Pancreas (tissue), 10 donors: ENCODE data around the gene PLRG1. TPM values are rescaled to one million over a fixed set of nuclear protein-coding genes. Genes with fewer than 3 reads are reported as not detected.
A peak's percentile ranks its signal among the peaks of the same experiment; 100 is the strongest.

Experiments
- ATAC-seq, 4 donors: fragments of 200-7000 bp; cut with Tn5 transposase; one replicate each; pipeline versions ENCODE4 v1.8.0 to v1.9.1; 2020; ENCODE audit warnings: mild to moderate bottlenecking in 4 of 4, moderate library complexity in 4 of 4
- DNase-seq, 6 donors: peaks; one replicate each; pipeline ENCODE4 v3.0.0-alpha.2; 2020
- FAIRE-seq: peaks from 2 replicates; lab custom pipeline; 2012; peaks lifted over from hg19 to GRCh38; lab: Jason Lieb, UNC
- H3K27ac ChIP-seq, 4 donors: fragments of 200-600 bp; sonication (generic); 1 replicate in 3 of 4; 2 replicates in 1 of 4; pipeline versions ENCODE4 v1.5.0 to v1.8.0; 2020
- H3K27me3 ChIP-seq, 4 donors: fragments of 200-600 bp; one replicate each; pipeline ENCODE4 v1.8.0; 2021
- H3K36me3 ChIP-seq, 3 donors: fragments of 200-600 bp; sonication (generic) in 1 of 3; one replicate each; pipeline versions ENCODE4 v1.5.0 to v1.8.0; 2020 to 2021
- H3K4me1 ChIP-seq, 3 donors: fragments of 200-600 bp; one replicate each; pipeline ENCODE4 v1.8.0; 2021
- H3K4me3 ChIP-seq, 4 donors: fragments of 200-600 bp; sonication (generic) in 2 of 4; one replicate each; pipeline versions ENCODE4 v1.5.0 to v1.8.0; 2020 to 2021
- H3K9me3 ChIP-seq, 4 donors: fragments of 200-600 bp; one replicate each; pipeline ENCODE4 v1.8.0; 2021
- CTCF ChIP-seq, 4 donors: fragments of 200-600 bp; sonication (generic) in 3 of 4; IDR thresholded peaks; one replicate each; pipeline versions ENCODE4 v1.5.0 to v1.8.0; 2021; ENCODE audit warnings: antibody characterized with exemption in 4 of 4
- WGBS, 2 donors: extraction: QIAGEN DNeasy Blood & Tissue Kit; methylation state at CpG; one replicate each; pipeline ENCODE4 v1.1.7; 2013; 5-methylcytosine and 5-hydroxymethylcytosine counted together
- intact Hi-C, 3 donors: fragments of 100-400 bp; cut with DNase I; formaldehyde crosslinking; loops; one replicate each; pipeline versions ENCODE4 v1.11.1 to v1.14.2; 2022
- polyA plus RNA-seq, 2 donors: library from polyadenylated mRNA; stranded (reverse); fragments of 200-250 nt; gene quantifications; one replicate each; pipeline ENCODE4 v1.2.3, GENCODE V29; 2013
- total RNA-seq, 6 donors: library from RNA; stranded (reverse); fragmentation: NEBNext Ultra II Directional in 4 of 6; extraction: Animal tissue kit (Norgen Biotek cat#: 25700) in 4 of 6; gene quantifications; one replicate each; pipeline versions ENCODE4 v1.2.1 to v1.2.4, GENCODE V29; 2021 to 2023
- donor health status: healthy with polysubstance abuse.
- donor health status: DM: no; HTN: no; CAD: no; lungs with moderate emphysema.
- donor health status: DM: no; HTN: no; CAD: no.
- donor health status: control.
- donor health status: control.
- donor health status: Bipolar disorder and iron deficiency.
- donor health status: DM: yes; HTN: yes; CAD: no.
- donor health status: DM: no; HTN: no; CAD: no.
- donor health status: DM: no; HTN: no; CAD: no.
- donor health status: DM: yes; HTN: yes; CAD: no.

Gene PLRG1
- total and polyA plus RNA-seq, 8 donors, result 18.5 to 38.6 (median 30.5) TPM

- Histone ChIP-seq H3K27ac (no peak overlapping the region), H3K4me3 (no peak overlapping the region), H3K9me3 (no peaks in the 10 kb centered on the region), H3K36me3 (no peaks in the 10 kb centered on the region), H3K4me1 (peaks cover 0 to 5% (median 0%) of the 10 kb centered on the region in 3 donors), H3K27me3 (no peaks in the 10 kb centered on the region)
- intact Hi-C loops, result loop anchor here in 2 of 3 donors (5.0 to 10.0 kb wide), 2 partner anchors 63 to 225 kb away; partner anchors contain the start of gene RBM46 (in 1 of the 2)
- TF ChIP-seq CTCF (IDR thresholded peaks at IDR 0.05), result peak in 3 of 4 donors; percentile 31 to 40 (median 37)
- FAIRE-seq, result no peak
- peak; percentile 58 to 96 (median 92) for ATAC-seq
- WGBS, 2 donors, result 52 to 57% methylated on average over 9 of the region's 9 CpGs
- DNase-seq, result peak in 1 of 6 donors; percentile 21
Measured at GRCh38 chr4:154559494-154560418, 9.6 kb upstream of the PLRG1 start.

DNA sequence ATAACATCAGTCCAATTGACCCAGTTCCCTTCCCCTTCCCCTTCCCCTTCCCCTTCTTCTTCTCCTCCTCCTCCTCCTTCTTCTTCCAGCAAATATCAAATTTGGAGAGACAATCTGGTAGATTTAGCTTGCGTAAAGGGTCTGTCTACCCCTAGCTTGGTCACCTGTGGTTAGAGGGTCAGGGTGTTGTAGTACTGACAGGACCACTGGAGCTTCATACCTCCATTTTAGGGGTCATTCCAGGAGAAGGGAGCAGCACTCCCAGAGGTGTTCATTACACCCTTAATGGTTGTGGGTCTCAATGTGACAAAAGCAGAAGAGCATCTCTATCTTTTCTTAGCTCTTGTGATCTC is 8.9 kb upstream of the PLRG1 start:
- H3K27me3 ChIP-seq, result no peaks in the 10 kb centered on the region
- no peak overlapping the region for H3K4me3 ChIP-seq
- DNase-seq, result no peak
- WGBS, 2 donors, result 53 to 57% methylated on average over 1 of the region's 1 CpG
- FAIRE-seq, result no peak
- H3K4me1 ChIP-seq, result peaks cover 0 to 5% (median 0%) of the 10 kb centered on the region in 3 donors
- no peaks in the 10 kb centered on the region for H3K9me3 ChIP-seq
- ATAC-seq, result peak in 1 of 4 donors; percentile 19
- no peaks in the 10 kb centered on the region for H3K36me3 ChIP-seq
- intact Hi-C loops, result loop anchor here in 2 of 3 donors (5.0 to 10.0 kb wide), 2 partner anchors 63 to 226 kb away; partner anchors contain the start of gene RBM46 (in 1 of the 2)
- TF ChIP-seq CTCF (IDR thresholded peaks at IDR 0.05), result no peak
- H3K27ac ChIP-seq, result no peak overlapping the region

- Histone ChIP-seq H3K27me3 (no peaks in the 10 kb centered on the region), H3K4me3 (no peak overlapping the region), H3K36me3 (peaks cover 0 to 4% (median 0%) of the 10 kb centered on the region in 3 donors), H3K9me3 (no peaks in the 10 kb centered on the region), H3K27ac (no peak overlapping the region), H3K4me1 (peaks cover 0 to 11% (median 7%) of the 10 kb centered on the region in 3 donors)
- intact Hi-C loops, result loop anchor here in 1 of 3 donors (10.0 kb wide), 1 partner anchor 233 kb away; the partner anchor contains the start of gene RBM46
- 15 to 20% methylated on average over 6 of the region's 6 CpGs for WGBS, 2 donors
- FAIRE-seq (peak; percentile 97), ATAC-seq (peak; percentile 70 to 84 (median 78)), DNase-seq (peak; percentile 57 to 82 (median 68))
- TF ChIP-seq CTCF (IDR thresholded peaks at IDR 0.05), result peak; percentile 18 to 68 (median 58)
Measured at GRCh38 chr4:154551872-154552686, 1.9 kb upstream of the PLRG1 start.

DNA sequence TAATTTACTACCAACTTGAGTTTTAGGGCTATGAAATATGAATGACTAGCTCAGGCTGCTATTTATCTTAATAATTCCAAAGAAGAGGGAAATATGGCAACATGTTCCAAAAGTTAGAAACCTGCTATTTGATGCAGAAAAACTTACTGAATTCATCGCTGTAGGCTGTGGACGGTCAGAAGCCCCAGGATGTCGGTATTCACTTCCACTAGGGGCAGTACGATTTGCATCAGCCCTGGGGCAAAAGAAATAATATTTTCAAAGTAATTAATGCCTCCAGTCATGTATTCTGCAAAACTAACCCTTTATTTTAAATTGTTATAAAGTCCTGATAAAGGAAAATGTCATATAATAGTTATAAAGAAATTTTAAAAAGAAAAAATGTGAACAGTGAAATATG is 4.5 kb downstream of the PLRG1 start:
- H3K9me3 ChIP-seq, result no peaks in the 10 kb centered on the region
- intact Hi-C loops, result no loop called here
- H3K27me3 ChIP-seq, result no peaks in the 10 kb centered on the region
- H3K36me3 ChIP-seq, result peaks cover 3 to 50% (median 32%) of the 10 kb centered on the region in 3 donors
- 89 to 90% methylated on average over 4 of the region's 4 CpGs for WGBS, 2 donors
- peaks cover 0 to 11% (median 7%) of the 10 kb centered on the region in 3 donors for H3K4me1 ChIP-seq
- DNase-seq (no peak), FAIRE-seq (no peak), ATAC-seq (no peak)
- H3K4me3 ChIP-seq, result no peak overlapping the region
- no peak overlapping the region for H3K27ac ChIP-seq
- no peak for TF ChIP-seq CTCF (IDR thresholded peaks at IDR 0.05)
